ENCODE measurements around the gene NLK.

DNA sequence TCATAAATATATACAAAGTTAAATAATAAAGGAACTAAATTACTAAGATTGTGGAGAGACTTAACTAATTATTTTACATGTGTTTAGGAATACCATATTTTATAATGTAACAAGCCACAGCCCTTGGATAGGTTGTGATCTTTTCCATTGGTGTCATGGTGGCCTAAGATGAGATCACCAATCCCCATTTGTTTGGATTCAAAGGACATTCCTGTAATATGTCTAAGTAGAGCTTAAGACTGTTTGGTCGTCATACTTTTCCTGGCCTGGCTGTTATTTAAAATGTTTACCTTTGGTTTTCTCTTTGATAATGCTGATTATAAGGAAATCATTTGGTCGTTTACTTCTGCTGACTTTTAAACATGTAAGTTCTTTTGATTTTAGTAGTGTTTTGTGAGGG, 118.1 kb downstream of the NLK start:
- no peak for TF ChIP-seq POLR2A (IDR thresholded peaks at IDR 0.05)
- TF ChIP-seq, protein P1, sequence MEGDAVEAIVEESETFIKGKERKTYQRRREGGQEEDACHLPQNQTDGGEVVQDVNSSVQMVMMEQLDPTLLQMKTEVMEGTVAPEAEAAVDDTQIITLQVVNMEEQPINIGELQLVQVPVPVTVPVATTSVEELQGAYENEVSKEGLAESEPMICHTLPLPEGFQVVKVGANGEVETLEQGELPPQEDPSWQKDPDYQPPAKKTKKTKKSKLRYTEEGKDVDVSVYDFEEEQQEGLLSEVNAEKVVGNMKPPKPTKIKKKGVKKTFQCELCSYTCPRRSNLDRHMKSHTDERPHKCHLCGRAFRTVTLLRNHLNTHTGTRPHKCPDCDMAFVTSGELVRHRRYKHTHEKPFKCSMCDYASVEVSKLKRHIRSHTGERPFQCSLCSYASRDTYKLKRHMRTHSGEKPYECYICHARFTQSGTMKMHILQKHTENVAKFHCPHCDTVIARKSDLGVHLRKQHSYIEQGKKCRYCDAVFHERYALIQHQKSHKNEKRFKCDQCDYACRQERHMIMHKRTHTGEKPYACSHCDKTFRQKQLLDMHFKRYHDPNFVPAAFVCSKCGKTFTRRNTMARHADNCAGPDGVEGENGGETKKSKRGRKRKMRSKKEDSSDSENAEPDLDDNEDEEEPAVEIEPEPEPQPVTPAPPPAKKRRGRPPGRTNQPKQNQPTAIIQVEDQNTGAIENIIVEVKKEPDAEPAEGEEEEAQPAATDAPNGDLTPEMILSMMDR (IDR thresholded peaks at IDR 0.05), result no peak

All from suprapubic skin (tissue), 3 donors.